IPS-NIHi7 (cell line): ENCODE measurements around the gene PPTC7.
"Not testable (repeated sequence)": the region's sequence is repeated elsewhere in the genome, so short reads cannot be mapped to it uniquely, and the experiment has no call there.

Source experiments
- DNase-seq: peaks from one replicate; pipeline ENCODE4 v3.0.0; 2012; ENCODE audit warnings: mixed read lengths; ENCODE audit errors: extremely low spot score

Gene PPTC7, protein sequence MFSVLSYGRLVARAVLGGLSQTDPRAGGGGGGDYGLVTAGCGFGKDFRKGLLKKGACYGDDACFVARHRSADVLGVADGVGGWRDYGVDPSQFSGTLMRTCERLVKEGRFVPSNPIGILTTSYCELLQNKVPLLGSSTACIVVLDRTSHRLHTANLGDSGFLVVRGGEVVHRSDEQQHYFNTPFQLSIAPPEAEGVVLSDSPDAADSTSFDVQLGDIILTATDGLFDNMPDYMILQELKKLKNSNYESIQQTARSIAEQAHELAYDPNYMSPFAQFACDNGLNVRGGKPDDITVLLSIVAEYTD

DNA sequence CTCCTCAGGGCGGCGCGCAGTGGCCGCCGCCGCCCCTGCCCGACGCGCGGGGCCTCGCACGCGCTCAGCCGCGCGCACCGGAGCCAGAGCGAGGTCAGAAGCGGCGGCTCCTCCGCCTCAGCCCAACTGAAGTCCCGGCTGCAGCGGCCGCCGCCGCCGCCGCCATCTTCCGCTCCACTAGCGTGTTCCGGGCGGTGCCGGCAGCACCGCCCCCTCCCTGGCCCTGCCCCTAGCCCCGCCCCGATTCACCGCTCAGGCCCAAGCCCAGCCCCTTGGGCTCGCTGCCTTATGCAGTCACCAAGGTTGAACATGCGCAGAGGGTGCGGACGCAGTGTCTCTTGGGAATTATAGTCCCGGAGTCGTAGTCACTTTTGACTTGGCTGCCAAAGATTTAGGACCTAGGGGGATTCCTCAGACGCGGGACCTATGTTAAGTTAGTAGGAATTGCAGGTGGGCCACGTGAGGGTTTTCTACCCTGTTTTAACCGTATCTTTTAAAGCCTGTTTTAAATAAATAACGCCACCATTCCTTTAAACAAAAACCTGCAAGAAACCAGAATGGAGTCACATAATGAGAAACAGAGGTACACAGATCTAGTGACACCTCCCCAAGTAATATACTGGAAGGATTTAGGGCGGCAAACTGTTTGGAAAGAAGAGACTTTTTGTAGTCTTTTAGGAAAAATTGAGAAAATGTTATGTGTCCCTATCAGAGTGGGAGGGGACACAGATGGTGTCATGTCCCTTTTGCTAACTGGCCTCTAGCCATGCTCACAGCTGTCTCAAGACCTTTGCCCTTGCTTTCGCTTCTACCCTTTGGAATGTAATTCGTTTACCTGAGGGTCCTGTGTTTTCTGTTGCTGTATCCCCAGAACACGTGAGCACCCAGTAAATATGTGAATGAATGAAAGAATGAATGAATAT, at the start of gene PPTC7:
PPTC7 (minus strand) TSS at position 182 of the 923 bp plus-strand sequence. CDS start 287 bp downstream, outside the sequence.
- peak; percentile 98 for DNase-seq

DNA sequence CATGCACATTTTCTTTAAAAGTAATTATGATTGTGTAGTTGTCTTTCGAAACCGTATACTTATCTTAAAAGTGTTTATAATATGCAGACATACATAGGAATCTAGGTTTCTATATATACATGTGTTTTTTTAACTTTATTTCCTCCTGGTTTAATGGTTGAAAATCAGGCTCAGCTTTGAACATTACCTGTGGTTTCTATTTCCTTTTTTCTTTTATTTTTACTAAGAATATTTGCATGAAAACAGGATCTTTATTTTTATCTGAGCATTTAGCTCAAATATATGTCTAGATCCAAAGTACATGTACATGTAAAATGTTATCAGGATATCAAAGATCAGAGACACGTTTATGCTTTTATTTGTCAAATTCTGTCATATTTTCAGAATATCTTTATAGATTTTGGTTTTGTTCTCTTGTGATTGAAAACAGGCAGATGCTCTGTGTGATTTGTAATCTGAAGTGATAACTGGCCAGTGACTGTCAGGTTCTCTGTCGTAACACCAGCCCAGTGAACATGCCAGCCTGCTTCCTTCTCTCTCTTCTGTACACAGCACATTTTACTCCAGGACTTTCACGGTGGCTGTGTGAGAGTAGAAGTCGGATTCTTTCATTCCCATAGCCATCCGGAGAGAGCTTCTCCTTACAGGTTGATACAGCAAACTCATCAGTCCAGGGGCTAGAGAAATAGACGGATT, 44.5 kb upstream of the PPTC7 start:
- DNase-seq = no peak

DNA sequence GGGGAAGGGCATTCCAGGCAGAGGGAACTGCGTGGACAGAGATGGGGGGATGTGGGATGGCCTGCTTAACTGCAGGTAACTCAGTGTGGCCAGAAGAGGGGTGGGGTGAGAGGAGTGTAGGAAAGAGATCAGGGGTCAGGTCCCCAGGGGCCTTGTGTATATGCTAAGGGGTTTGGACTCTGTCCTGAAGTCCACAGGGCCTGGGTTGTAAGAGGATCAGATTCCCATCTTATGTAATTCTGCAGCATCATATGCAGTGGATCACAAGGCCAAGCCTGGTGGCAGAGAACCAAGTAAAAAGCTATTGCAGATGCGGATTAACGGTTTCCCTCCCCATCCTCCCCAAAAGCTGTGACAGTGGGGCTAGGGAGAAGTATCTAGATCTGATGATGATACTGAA, 39.5 kb upstream of the PPTC7 start:
- DNase-seq = no peak

DNA sequence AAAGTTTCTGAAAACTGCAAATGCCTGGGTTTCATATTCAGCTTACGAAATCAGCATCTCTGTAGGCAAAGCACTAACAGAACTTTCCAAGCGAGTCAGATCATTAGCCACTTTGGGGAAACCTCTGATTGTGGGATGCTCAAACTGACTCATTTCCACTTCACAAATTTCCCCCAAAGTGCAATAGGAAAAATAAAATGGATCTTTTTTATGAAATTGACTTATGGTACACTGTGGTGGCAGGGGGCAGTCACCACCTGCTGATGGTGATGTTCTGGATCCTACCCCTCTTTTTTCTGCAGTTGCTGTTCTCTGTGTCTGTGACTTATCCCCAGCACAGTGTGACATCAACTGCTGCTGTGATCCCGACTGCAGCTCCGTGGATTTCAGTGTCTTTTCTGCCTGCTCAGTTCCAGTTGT, 36.4 kb upstream of the PPTC7 start:
- no peak for DNase-seq

DNA sequence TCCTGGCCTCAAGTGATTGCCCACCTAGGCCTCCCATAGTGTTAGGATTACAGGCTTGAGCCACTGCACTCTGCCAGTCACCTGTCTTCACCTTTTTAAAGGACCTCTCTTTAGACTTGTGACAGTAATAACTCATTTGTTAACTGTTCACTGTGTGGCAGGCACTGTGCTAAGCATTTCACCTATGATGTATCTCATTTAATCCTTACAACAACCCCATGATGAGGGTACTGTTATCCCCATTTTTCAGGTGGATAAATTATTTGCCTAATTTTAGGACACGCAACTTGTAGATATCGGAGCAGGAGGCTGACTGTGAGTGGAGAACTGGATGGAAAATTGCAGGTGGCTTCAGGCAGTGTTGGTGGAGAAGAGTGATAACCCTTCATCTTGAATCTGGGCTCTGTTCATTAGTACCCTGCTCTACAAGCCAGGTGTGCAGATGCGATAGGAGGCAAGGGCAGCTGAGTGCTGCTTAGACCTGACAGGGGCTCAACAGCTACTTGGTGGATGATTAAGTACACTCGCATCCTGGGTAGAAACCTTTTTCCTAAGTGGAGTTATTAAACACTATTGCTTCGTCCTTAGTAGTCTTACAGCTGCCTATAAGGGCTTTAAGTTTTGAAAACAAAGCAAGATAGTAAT, 33.5 kb upstream of the PPTC7 start:
- no peak for DNase-seq

DNA sequence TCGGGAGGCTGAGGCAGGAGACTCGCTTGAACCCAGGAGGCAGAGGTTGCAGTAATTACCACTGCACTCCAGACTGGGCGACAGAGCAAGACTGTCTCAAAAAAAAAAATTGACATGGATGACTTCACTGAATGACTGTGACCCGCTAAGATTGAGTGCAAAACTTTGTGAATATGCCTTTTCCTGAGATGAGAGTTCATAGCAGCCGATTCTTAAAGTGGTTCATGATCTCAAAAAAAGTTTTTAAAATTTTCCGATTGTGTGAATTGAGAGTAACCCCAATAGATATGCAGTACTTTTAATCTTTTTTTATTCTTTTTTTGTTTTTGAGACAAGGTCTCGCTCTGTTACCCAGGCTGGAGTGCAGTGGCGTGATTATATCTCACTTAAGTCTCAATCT, 32.1 kb upstream of the PPTC7 start:
- DNase-seq = no peak

DNA sequence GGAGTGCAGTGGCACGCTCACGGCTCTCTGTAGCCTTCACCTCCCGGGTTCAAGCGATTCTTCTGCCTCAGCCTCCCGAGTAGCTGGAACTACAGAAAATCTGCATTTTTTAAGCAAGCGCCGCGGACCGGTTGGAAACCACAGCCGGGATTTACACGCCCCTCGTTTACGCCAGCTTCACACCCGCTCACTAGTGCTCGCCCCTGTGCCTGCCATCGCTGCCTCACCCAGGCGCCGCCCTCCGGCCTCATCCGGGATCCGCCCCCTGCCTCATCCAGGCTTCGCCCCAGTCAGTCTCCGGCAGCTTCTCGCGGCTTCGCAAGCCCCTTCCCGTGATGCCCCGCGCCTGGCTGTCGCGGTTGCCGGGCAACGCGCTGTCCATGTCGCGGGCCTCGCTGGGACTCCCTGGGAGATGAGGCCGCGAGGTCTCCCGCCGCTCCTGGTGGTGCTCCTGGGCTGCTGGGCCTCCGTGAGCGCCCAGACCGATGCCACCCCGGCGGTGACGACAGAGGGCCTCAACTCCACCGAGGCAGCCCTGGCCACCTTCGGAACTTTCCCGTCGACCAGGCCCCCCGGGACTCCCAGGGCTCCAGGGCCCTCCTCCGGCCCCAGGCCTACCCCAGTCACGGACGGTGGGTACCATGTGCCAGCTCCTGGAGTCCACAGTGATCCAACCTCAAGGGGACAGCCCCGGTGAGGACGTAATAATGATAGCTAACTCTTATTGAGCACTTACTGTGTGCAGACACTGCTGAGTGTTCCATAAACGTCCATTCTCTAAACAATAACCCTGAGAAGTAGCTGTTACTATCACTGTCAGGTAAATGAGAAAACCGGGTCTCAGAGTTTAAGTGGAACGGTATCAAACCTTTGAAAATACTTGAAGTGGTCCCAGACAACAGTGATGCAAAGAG, 30.9 kb upstream of the PPTC7 start, which contains the start of gene TCTN1:
TCTN1 (plus strand) TSS at position 359 of the 914 bp plus-strand sequence; CDS start at position 413, 54 bp downstream.
- peak; percentile 100 for DNase-seq

DNA sequence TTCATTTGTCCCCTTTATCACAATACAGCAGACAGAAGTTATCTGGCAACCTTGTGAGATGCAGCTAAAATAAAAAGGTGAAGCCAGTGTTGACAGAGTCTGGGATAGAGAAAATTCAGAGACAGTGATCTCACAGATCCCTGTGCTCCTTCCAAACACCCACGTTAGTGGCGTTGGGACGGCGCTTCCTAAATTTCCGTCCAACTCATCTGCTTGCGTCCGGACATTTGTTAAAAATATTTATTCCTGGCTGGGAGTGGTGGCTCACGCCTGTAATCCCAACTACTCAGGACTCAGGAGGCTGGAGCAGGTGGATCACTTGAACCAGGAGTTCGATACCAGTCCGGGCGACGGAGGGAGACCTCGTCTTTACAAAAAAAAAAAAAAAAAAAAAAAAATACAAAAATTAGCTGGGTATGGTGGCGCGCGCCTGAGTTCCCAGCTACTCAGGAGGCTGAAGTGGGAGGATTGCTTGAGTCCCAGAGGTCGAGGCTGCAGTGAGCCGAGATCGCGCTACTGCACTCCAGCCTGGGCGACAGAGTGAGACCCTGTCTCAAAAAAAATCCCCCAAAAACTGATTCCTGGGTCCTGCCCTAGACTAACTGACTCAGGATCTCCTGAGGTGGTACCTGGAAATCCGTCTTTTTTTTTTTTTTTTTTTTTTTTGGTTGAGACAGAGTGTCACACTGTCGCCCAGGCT, 30.1 kb upstream of the PPTC7 start:
- no peak for DNase-seq

DNA sequence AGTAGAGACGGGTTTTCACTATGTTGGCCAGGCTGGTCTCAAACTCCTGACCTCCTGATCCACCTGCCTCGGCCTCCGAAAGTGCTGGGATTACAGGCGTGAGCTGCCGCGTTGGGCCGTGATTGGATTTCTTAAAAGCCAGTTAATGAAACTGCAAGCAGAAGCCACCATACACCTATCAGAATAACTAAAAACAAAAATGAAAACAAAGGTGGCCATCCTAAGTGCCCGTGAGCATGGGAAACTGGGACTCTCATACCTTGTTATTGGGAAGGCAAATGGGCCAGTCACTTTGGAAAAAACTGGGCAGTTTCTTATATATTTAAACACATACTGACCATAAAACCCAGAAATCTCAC, 23.1 kb upstream of the PPTC7 start:
- no peak for DNase-seq

DNA sequence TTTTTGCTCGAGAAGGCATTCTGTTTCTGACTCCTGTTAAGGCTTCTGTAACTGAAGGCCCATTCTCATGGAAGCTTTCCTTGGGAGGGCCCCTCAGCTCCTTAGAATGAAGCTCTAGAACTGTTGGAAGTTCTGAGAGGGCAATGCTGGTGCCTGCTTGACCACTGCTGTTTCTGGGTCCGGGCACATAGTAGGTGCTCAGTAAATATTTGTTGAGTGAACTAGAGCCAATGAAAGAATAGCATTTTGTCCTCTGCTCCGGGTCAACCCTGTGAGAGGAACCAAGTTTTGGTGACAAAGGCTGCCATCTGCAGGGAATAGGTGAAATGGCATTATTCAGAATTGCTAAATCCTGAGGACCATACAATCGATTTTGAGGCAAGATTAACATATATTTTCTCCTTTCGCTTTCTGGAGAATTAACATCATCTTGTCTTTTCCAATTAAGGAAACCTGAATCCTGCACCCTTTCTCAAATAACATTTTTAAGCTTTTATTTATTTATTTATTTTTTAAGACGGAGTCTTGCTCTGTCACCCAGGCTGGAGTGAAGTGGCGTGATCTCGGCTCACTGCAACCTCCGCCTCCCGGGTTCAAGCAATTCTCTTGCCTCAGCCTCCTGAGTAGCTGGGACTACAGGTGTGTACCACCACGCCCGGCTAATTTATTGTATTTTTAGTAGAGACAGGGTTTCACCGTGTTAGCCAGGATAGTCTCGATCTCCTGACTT, 19.1 kb upstream of the PPTC7 start:
- DNase-seq = peak; percentile 76

DNA sequence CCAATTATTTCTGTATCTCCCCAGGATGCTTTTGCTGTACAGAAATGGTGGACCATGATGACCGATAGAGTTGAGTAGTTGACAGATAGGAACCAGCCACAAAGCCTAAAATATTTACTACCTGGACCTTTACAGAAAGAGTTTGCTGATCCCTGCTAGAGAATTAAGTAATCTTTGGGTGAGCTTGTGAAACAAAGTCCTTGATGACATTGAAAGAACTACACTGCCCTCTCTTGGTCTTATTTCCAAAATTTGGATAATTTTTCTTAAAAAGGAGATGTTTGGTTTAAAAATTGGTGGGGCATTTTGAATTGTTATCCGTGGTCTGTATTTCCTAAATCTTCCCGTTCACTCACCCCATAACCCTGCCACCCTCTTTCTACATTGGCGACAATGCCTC, 17.1 kb upstream of the PPTC7 start:
- DNase-seq = peak; percentile 26

DNA sequence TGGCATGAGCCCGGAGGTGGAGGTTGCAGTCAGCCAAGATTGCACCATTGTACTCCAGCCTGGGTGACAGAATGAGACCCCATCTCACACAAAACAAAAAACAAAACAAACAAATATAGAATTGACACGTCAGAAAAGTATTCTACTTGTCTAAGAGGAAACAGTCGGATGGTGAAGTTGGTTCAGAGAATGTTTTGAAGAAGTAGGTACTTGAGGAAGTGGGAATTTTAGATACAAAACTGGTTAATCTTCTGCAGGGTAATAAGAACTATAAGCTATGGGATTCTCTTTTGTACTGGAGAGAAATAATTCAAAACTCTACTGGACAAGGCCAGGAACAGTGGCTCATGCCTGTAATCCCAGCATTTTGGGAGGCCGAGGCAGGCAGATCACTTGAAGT, 16.2 kb upstream of the PPTC7 start:
- no peak for DNase-seq

DNA sequence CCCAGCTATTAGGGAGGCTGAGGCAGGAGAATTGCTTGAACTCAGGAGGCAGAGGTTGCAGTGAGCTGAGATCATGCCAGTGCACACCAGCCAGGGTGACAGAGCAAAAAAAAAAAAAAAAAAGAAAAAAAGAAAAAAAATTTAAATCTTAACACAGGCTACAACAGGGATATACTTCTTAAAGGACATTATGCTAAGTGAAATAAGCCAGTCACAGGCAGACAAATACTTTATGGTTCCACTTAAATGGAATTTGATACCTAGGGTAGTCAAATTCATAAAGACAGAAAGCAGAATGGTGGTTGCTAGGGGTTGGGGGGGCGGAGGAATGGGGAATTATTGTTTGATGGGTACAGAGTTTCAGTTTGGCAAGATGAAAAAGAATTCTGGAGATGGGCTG, 14.8 kb upstream of the PPTC7 start:
- no peak for DNase-seq

DNA sequence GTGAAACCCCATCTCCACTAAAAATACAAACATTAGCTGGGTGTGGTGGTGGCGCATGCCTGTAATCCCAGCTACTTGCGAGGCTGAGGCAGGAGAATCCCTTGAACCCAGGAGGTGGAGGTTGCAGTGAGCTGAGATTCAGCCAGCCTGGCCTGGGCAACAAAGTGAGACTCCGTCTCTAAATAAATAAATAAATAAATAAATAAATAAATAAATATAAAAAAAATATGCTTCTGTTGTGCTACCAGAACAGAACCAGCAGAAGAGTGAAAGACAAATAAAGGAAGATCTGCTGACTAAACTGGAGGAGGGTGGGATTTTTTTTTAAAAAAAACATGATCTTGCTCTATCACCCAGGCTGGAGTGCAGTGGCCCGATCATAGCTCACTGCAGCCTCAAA, 9.8 kb upstream of the PPTC7 start:
- not testable (repeated sequence) for DNase-seq

DNA sequence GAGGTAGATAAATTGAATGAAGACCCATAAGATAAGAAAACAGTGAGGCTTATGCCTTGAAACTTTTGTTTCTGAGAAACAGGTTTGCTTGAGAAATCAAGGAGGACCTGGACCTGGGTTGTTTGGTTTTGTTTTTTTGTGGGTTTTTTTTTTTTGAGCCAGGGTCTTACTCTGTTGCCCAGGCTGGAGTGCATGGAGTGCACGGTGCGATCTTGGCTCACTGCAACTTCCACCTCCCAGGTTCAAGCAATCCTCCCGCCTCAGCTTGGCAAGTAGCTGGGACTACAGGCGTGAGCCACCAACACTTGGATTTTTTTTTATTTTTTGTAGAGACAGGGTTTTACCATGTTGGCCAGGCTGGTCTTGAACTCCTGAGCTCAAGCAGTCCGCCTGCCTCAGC, 9.0 kb upstream of the PPTC7 start:
- no peak for DNase-seq

DNA sequence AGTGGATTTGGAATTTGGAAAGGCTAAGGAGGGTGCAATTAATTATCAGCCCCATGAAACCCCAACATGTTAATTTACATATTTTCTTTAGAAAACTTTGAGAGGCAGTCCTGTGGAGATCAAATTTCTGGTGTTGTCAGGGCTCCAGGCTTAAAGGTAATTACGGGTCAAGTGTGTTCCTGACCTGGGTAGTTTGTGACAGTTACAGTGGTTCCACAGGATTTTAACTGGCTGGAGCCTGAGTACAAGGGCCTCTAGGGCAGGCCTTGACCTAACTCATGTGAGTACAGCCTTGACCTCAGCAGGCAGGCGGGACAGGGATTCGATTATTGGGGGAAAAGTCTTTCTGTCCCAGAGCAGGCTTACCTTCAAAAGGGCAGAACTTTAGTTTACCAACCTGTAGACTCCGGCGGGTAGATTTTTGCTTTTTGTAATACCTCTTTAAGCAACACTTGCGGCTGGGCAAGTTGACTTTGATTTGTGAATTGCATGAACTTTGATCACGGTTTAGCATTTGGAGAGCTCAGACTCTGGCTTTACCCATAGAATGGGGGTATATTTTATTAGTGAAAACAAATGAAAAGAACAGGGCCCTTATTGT, 8.4 kb upstream of the PPTC7 start:
- DNase-seq = no peak

DNA sequence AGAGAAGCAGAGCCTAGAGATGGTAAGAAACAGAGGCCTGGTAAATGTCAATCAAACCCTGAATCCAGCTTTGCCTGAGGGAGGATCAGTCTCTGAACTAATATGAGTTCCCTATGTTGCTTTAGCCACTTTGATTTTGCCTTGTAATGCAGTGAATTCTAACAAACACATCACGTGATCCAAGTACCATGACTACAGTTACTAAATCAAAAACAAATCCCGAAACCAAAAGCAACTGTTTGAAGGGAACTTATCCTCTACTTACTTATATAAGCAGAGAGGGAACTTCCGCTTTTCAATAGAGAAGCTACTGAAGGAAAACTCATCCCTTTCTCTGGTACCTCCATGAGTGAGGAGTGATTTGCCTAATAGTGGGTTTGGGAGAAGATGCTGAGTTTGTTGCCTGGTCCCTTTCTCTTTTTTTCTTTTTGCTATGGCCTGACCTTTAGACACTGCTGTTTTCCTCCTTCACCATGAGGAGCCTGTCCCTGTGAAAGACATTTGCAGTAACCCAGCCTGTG, 7.7 kb upstream of the PPTC7 start:
- no peak for DNase-seq

DNA sequence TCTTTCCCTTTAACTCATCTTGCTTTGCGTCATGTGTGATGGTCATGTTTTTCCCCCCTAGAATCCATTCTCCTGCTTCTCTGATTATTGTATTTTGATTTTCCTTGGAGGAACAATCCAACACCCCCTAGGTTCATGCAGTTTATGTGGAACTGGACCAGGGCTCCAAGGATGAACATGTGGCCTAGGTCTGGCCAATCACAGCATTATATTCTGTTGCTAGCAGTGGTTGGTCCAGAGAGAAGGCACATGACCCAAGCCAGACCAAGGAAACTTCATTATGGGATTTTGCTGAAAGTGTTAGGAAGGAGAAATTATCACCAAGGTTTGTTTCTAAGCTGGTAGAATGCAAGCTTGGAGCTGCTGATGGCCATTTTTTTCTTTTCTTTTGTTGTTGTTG, 6.9 kb upstream of the PPTC7 start:
- no peak for DNase-seq

DNA sequence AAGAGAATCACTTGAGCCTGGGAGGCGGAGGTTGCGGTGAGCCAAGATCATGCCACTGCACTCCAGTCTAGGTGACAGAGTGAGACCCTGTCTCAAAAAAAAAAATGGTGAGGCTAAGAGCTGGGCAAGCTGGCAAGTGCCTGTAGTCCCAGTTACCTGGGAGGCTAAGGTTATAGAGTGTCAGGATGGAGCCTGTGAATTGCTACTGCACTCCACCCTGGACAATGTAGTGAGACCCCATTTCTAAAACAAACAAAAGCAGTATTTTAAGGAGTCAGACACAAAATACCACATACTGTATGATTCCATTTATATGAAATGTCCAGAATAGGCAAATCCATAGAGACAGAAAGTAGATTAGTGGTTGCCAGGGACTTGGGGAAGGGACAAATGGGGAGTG, 4.0 kb upstream of the PPTC7 start:
- DNase-seq = not testable (repeated sequence)
